ENCODE measurements around the gene SLC9C1.

SLC9C1 gene

GRCh38 chr3:112101916-112102315, 192.1 kb downstream of the SLC9C1 start:
- no peak for DNase-seq

GRCh38 chr3:112097378-112097777, 196.6 kb downstream of the SLC9C1 start:
- DNase-seq = peak in 1 of 2 donors; percentile 79

- no peak for DNase-seq
These were observed 197.8 kb downstream of the SLC9C1 start for GRCh38 chr3:112096176-112096575.

- no peak for DNase-seq
These were observed 198.3 kb downstream of the SLC9C1 start for GRCh38 chr3:112095731-112096130.

GRCh38 chr3:112093180-112093522, 200.9 kb downstream of the SLC9C1 start:
- no peak for DNase-seq

- peak in 1 of 2 donors; percentile 61 for DNase-seq
These were observed 201.4 kb downstream of the SLC9C1 start for GRCh38 chr3:112092496-112093179.

GRCh38 chr3:112090887-112091586, 203.0 kb downstream of the SLC9C1 start:
- DNase-seq = no peak

Measured in bone marrow (tissue), 2 donors.